ENCODE results near the gene MEAF6.
"Not testable (repeated sequence)": the region's sequence is repeated elsewhere in the genome, so short reads cannot be mapped to it uniquely, and the experiment has no call there.

MEAF6 gene

GRCh38 chr1:37514350-37515184 lies at the start of gene MEAF6:
TSS of gene MEAF6 (minus strand) at chr1:37514766. CDS start at chr1:37514746, 20 bp downstream.
- peak; percentile 51 to 65 for DNase-seq (ENCODE audit: low read depth in 2 of 2, low spot score in 1 of 2)

DNA sequence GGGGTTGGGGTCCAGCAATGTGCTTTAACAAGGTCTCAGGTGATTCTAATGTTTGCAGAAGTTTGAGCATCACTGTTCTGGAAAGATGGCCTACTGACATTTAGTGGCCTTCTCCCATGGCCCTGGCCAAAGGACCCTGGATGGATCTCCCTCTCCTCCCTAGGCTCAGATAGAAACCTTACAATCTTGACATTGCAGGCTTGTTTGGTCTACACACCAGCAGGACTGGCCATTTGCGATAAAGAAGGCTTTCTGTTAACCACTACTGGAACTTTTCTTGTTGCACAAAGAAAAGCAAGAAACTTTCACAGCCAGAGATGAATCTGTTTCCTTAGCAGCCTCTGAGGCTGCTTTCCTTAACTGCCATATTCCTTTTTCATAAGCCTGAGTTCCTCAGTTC lies 48.4 kb upstream of the MEAF6 start:
- DNase-seq (ENCODE audit: low read depth in 2 of 2, low spot score in 1 of 2) = no peak

DNA sequence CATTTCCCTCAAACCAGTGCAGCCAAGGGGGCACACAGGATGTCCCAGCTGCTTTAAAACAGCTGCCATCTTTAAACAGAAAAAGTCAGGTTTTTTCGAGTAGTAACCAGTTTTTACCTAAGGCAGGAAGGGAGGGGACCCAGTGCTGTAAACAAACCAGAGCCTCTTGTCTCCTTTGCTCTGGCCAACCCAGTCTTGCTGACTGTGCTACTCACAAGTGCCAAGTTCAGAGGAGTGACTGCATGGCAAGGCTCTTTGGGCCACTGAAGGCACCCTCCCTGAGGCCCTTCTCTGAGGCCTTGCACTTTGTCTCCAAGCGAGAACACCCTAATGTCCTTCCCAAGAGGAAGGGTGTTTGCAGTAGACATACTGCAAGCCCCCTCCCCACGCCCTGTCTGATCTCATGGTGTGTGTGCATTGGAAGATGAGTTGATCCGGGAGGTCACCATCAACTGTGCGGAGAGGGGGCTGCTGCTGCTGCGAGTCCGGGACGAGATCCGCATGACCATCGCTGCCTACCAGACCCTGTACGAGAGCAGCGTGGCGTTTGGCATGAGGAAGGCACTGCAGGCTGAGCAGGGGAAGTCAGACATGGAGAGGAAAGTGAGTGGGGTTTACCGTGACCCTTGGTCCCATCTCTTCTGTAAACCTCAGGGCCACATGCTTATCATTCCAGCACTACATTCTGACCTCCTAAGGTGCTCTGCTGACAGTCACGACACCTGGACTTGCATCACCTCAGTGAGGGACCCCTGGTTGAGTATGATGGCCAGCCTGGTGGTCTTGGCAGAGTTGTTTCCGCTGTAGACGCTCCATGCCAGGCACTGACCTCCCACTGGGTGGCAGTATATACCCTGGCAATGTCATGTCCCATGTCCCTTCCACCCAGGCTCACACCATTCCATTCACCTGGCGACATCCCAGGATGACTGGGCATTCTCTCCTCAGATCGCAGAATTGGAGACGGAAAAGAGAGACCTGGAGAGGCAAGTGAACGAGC lies 46.9 kb upstream of the MEAF6 start:
- DNase-seq (ENCODE audit: low read depth in 2 of 2, low spot score in 1 of 2) = no peak

DNA sequence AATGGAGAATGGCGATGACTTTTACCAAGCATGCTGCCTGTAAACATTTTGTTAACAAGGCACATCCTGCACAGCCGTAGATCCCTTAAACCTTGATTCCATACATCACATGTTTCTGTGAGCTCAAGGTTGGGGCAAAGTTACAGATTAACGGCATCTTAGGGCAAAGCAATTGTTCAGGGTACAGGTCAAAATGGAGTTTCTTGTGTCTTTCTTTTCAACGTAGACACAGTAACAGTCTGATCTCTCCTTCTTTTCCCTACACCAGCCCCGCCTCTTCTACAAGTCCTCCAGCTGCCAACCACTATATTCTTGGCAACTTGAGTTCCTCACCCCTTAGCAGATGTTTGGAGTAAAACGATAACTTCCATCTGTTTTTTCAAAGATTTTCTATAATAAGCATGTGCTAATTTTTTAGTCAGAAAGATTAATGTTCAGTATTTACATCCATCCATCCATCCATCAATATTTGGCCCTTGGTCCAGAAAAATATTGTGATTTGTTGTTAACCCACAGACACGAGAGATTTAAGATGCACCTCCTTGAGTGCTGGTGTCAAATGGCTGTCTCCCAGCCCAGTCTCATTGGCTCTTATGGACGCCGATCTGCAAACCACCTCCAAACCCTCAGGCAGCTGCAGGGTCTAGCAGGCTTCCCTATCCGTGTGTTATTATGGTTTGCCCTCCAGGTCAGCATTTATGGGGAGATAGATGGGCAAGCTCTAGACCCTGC lies 46.0 kb upstream of the MEAF6 start:
- no peak for DNase-seq (ENCODE audit: low read depth in 2 of 2, low spot score in 1 of 2)

- DNase-seq (ENCODE audit: low read depth in 2 of 2, low spot score in 1 of 2) = not testable (repeated sequence)
These were observed 45.4 kb upstream of the MEAF6 start for GRCh38 chr1:37559957-37560379.

GRCh38 chr1:37559080-37559479 lies 44.5 kb upstream of the MEAF6 start:
- no peak for DNase-seq (ENCODE audit: low read depth in 2 of 2, low spot score in 1 of 2)

GRCh38 chr1:37558411-37558810 lies 43.8 kb upstream of the MEAF6 start:
- DNase-seq (ENCODE audit: low read depth in 2 of 2, low spot score in 1 of 2) = no peak

DNA sequence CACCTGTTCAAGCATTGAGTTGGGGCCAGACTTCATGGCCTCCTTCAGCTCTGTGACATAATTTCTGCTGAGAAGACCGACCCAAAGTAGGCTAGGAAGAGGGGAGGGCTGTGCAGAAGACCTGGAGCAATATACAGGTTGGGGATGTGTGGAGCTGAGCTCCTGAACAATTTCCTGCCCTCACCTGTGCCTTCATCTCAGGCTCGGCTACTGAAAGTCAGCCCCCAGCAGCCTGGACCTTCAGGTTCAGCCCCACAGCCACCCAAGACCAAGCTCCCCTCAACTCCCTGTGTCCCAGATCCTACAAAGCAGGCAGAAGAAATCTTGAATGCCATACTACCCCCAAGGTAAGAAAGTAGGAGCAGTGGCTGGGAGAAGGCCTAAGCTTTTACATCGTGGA lies 42.8 kb upstream of the MEAF6 start:
- DNase-seq (ENCODE audit: low read depth in 2 of 2, low spot score in 1 of 2) = no peak

DNA sequence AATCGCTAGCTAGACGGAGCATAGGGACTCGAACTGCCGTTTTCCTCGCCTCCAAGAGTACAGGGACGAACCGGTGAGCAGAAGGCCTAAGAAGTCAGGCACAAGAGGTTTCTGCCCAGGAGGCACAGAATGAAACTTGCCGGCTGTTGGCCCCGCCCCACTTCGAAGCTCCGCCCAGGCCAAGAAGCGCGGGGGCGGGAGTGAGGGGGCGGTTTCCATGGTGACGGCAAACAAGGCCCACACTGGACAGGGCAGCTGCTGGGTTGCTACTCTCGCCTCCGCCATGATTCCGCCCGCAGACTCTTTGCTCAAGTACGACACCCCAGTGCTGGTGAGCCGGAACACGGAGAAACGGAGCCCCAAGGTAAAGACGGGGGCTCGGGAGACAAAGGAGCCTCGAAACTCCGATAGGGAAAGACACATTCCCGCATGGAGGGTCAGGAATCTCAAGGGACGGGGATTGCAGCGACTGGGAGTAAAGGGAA lies 42.2 kb upstream of the MEAF6 start, which contains the start of gene DNALI1:
DNALI1 (plus strand) TSS at position 229 of the 485 bp plus-strand sequence; CDS start at position 284, 55 bp downstream.
- no peak for DNase-seq (ENCODE audit: low read depth in 2 of 2, low spot score in 1 of 2)

DNA sequence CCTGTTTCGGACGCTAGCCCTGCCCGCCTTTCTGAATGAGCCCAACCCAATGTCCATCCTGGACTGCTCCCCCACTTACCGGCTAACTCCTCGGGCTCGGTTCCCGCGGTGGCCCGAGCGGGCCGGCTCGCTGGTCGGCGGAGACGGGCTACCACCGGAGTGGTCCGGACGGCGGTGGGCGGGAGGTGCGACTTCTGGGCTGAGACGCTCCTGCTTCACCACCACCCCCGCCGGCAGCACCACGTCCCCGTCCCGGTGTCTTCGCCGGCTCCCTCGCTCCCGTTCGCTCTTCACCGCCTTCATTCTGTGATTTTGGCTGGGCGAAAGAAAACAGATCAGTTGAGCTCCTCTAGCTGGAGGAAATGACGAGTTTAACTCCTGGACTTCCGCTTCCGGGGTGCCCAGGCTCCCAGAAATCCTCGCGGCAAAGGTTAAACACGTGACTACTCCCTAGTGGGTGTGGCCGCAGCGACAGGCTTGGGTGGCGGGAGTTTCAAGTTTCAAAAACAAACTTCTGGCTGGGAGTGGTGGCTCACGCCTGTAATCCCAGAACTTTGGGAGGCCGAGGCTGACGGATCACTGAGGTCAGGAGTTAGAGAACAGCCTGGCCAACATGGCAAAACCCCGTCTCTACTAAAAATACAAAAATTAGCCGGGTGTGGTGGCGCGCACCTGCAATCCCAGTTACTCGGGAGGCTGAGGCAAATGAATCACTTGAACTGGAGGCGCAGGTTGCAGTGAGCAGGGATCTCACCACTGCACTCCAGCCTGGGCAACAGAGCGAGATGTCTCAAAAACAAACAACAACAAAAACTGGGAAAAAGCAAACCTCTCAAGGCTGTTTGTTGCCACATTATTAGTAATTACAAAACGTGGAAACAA lies 39.6 kb upstream of the MEAF6 start, which contains the start of gene SNIP1:
SNIP1 (minus strand) TSS at position 367 of the 882 bp plus-strand sequence; CDS start at position 303, 64 bp downstream.
- DNase-seq (ENCODE audit: low read depth in 2 of 2, low spot score in 1 of 2) = peak; percentile 86

DNA sequence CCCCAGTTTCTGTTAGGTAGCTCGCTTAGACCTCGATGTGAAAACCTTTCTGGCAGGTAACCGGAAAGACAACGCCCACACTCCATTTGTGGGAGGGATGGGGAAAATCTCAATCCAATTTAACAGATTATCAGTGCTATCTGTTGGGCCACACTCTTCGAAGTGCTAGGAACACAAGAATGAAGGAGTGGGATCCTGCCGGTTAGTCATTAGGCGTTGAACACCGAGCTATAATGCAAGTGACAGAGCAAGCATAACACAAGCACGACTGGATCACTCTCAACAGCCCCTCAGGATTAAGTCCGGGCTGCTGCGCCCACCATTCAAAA lies 39.0 kb upstream of the MEAF6 start:
- no peak for DNase-seq (ENCODE audit: low read depth in 2 of 2, low spot score in 1 of 2)

GRCh38 chr1:37549341-37549740 lies 34.8 kb upstream of the MEAF6 start:
- DNase-seq (ENCODE audit: low read depth in 2 of 2, low spot score in 1 of 2) = no peak

DNA sequence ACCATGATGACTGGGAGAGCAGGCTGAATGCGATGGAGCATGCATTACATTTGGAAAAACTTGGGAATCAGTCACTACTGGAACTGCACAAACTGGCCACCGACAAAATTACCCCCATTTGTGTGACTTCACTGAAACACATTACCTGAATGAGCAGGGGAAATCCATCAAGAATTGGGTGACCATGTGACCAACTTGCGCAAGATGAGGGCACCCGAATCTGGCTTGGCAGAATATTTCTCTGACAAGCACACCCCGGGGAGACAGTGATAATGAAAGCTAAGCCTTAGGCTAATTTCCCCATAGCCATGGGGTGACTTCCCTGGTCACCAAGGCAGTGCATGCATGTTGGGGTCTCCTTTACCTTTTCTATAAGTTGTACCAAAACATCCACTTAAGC lies 30.5 kb upstream of the MEAF6 start:
- DNase-seq (ENCODE audit: low read depth in 2 of 2, low spot score in 1 of 2) = no peak

DNA sequence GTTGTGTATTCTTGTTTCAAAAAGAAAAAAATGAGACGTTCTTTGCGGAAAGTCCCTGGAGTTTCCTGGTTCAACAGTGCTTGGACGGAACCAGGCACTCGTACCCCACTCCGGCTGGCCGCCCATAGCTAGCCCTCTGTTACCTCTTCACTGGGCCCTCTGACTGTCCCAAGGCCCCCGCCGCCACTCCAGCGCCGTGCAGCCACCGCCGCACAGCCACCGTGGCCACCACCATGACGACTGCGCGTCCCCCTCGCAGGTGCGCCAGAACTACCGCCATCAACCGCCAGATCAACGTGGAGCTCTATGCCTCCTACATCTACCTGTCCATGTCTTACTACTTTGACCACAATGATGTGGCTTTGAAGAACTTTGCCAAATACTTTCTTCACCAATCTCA lies 30.0 kb upstream of the MEAF6 start:
- DNase-seq (ENCODE audit: low read depth in 2 of 2, low spot score in 1 of 2) = no peak

GRCh38 chr1:37540036-37540785 lies 25.6 kb upstream of the MEAF6 start:
- DNase-seq (ENCODE audit: low read depth in 2 of 2, low spot score in 1 of 2) = no peak

GRCh38 chr1:37539154-37539553 lies 24.6 kb upstream of the MEAF6 start:
- DNase-seq (ENCODE audit: low read depth in 2 of 2, low spot score in 1 of 2) = not testable (repeated sequence)

- no peak for DNase-seq (ENCODE audit: low read depth in 2 of 2, low spot score in 1 of 2)
These were observed 22.8 kb upstream of the MEAF6 start for GRCh38 chr1:37537378-37537777.

GRCh38 chr1:37533317-37534093 lies 18.9 kb upstream of the MEAF6 start:
- no peak for DNase-seq (ENCODE audit: low read depth in 2 of 2, low spot score in 1 of 2)

Measured in stimulated activated CD8-positive, alpha-beta memory T cell treated with anti-CD3 and anti-CD28 coated beads, Interleukin-4, amount 100 ng/mL, for 4 hours (primary cell).